Endothelial cell (in vitro differentiated cells): ENCODE results near the gene HS6ST3. TPM values are rescaled to one million over a fixed set of nuclear protein-coding genes. Genes with fewer than 3 reads are reported as not detected.

ENCODE experiments used
- DNase-seq: peaks from one replicate; pipeline ENCODE4 v3.0.0; 2021; ENCODE audit warnings: low spot score
- H3K27ac Mint-ChIP-seq: one replicate; pipeline ENCODE4 v1.8.0; 2021; ENCODE audit warnings: mixed read lengths, inconsistent platforms; ENCODE audit not compliant: unreplicated experiment
- H3K27me3 Mint-ChIP-seq: one replicate; pipeline ENCODE4 v1.8.0; 2021; ENCODE audit warnings: mild to moderate bottlenecking, moderate library complexity, mixed read lengths, inconsistent platforms; ENCODE audit not compliant: unreplicated experiment
- H3K36me3 Mint-ChIP-seq: one replicate; pipeline ENCODE4 v1.8.0; 2021; ENCODE audit warnings: mild to moderate bottlenecking, low read depth, mixed read lengths, inconsistent platforms; ENCODE audit not compliant: unreplicated experiment
- H3K4me1 Mint-ChIP-seq: one replicate; pipeline ENCODE4 v1.8.0; 2021; ENCODE audit warnings: mild to moderate bottlenecking, mixed read lengths, inconsistent platforms; ENCODE audit not compliant: unreplicated experiment
- H3K4me3 Mint-ChIP-seq: one replicate; pipeline ENCODE4 v1.8.0; 2021; ENCODE audit warnings: mild to moderate bottlenecking, mixed read lengths, inconsistent platforms; ENCODE audit not compliant: unreplicated experiment
- H3K9me3 Mint-ChIP-seq: one replicate; pipeline ENCODE4 v1.8.0; 2021; ENCODE audit warnings: mixed read lengths, inconsistent platforms; ENCODE audit not compliant: unreplicated experiment
- total RNA-seq: library from RNA; stranded (reverse); fragmentation: NEBNext Ultra II Directional; extraction: Animal tissue kit (Norgen Biotek cat#: 25700); gene quantifications from one replicate; pipeline ENCODE4 v1.2.1, GENCODE V29; 2021; ENCODE audit not compliant: unreplicated experiment
- TF ChIP-seq, protein P1 (sequence below): fragments of 200-600 bp; sonication (generic); IDR thresholded peaks from one replicate; pipeline ENCODE4 v1.5.0; 2021; ENCODE audit warnings: antibody characterized with exemption; ENCODE audit not compliant: unreplicated experiment

Gene HS6ST3
- total RNA-seq, 1 donor from 2014 or later: 1.9 TPM

DNA sequence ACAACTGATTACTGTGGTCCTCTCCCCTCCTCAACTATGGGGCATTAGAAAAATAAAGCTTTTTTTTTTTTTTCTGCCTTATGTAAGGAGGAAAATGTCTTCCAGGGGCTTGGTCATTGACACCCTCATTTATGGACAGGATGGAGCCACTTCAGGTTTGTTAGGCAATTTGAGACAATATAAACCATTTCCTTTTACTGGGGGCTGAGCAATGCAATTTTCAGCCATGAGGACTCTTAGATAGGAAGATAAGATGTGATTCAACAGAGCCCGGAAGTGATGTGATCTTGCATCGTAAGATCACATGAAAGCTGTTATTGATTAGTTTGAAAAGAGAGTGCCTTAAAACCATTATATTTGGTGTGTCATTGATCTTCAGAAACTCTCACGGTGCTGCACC lies 693.6 kb downstream of the HS6ST3 start:
- Mint-ChIP-seq H3K9me3 (no peaks in the 10 kb centered on the region), H3K27me3 (peaks cover 3% of the 10 kb centered on the region)

DNA sequence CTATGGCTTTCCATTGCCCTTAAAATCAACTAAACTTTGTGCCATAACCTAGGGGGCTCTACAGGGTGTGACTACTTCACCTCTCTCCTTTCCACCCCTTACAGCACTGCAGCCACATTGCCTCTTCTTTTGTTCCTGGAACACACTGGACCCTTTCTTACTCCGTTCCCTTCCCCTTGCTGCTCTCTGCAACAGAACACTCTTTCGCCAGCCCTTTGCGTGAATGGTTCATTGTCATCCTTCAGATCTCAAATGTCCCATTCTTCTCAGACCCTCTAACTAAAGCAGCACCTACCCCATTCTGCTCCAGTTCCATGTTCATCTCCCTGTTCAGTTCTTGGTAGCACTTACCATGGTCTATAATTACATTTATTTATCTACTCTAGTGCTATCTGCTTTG lies 696.1 kb downstream of the HS6ST3 start:
- H3K4me1 Mint-ChIP-seq: peaks cover 6% of the 10 kb centered on the region
- no peaks in the 10 kb centered on the region for H3K27me3 Mint-ChIP-seq
- H3K4me3 Mint-ChIP-seq: no peak overlapping the region
- H3K36me3 Mint-ChIP-seq: no peaks in the 10 kb centered on the region
- no peaks in the 10 kb centered on the region for H3K9me3 Mint-ChIP-seq
- TF ChIP-seq, protein P1, sequence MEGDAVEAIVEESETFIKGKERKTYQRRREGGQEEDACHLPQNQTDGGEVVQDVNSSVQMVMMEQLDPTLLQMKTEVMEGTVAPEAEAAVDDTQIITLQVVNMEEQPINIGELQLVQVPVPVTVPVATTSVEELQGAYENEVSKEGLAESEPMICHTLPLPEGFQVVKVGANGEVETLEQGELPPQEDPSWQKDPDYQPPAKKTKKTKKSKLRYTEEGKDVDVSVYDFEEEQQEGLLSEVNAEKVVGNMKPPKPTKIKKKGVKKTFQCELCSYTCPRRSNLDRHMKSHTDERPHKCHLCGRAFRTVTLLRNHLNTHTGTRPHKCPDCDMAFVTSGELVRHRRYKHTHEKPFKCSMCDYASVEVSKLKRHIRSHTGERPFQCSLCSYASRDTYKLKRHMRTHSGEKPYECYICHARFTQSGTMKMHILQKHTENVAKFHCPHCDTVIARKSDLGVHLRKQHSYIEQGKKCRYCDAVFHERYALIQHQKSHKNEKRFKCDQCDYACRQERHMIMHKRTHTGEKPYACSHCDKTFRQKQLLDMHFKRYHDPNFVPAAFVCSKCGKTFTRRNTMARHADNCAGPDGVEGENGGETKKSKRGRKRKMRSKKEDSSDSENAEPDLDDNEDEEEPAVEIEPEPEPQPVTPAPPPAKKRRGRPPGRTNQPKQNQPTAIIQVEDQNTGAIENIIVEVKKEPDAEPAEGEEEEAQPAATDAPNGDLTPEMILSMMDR: no peak
- no peak overlapping the region for H3K27ac Mint-ChIP-seq
- no peak for DNase-seq

More for the DNA sequence above, 693.6 kb downstream of the HS6ST3 start:
- no peak for DNase-seq
- no peak overlapping the region for H3K27ac Mint-ChIP-seq
- no peak overlapping the region for H3K4me3 Mint-ChIP-seq
- TF ChIP-seq, protein P1: no peak
- peaks cover 6% of the 10 kb centered on the region for H3K4me1 Mint-ChIP-seq
- no peaks in the 10 kb centered on the region for H3K36me3 Mint-ChIP-seq

DNA sequence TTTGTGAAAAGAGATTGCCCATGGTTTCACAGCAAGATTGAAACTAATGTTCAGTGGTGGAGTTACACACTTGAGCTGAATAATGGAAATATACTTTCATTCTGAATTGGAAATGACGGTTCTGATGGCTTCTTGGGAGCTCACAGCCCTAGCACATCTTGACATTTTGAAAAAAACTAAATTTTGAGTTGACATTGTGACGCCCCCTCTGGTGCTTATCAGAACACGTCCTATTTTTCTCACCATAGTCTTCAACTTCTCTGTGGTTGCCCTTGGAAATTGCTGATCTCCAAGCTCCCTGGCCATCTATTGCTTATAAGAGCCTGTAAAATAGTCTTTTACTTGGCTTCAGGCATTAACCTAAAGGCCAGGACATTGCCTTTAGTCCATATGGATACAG lies 702.3 kb downstream of the HS6ST3 start:
- no peak for DNase-seq
- peaks cover 4% of the 10 kb centered on the region for H3K4me1 Mint-ChIP-seq
- no peaks in the 10 kb centered on the region for H3K27me3 Mint-ChIP-seq
- H3K4me3 Mint-ChIP-seq: no peak overlapping the region
- H3K27ac Mint-ChIP-seq: no peak overlapping the region
- no peaks in the 10 kb centered on the region for H3K9me3 Mint-ChIP-seq
- no peaks in the 10 kb centered on the region for H3K36me3 Mint-ChIP-seq
- TF ChIP-seq, protein P1: no peak

DNA sequence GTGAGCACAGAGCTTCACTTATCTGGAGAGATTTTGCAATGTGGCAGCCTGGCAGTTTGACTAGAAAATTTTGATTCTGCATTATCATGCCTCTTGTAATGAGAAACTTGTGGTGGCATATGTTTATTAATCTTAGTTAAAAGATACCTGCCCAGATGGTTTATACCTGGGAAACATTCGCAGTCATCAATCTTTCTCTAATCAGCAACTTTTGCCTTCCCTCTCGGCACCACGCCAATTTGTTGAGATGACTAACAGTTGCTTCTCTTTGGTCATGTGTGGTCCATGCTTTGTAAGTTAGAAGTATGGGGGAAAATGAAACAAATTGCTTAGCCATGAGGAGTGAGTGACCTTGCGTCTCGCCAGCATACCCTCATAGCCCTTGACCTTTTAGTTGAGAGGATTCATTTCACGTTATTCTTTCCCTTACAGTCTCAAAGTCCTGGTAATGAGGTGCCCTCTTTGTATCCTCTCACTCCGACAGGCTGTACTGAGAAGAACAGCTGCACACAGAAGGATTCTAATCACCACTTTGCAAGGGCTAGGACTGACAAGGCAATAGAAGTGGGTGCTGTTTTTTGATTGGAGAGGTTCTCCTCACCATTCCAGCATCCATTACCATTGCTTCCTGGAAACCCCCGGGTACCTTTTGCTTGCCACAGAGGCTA lies 703.0 kb downstream of the HS6ST3 start:
- Mint-ChIP-seq H3K36me3 (no peaks in the 10 kb centered on the region), H3K27ac (no peak overlapping the region), H3K4me3 (no peak overlapping the region), H3K4me1 (peaks cover 4% of the 10 kb centered on the region), H3K9me3 (no peaks in the 10 kb centered on the region), H3K27me3 (no peaks in the 10 kb centered on the region)
- TF ChIP-seq, protein P1: no peak
- DNase-seq: no peak

DNA sequence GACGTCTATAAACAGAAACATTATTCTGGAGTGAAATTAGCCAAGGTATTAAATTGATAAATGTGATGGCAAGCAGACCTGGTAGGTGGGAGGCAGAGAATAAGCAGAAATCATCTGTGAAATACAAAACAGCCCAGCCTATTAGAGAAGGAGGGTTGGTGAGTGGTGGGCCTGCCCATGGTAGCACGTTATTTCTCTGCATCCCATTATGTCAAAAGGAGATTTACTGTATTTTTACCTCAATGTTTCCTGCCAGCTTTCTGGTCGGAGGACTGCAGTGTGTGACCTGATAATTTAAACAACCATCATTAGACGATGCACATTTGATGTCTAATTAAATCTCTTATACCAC lies 703.5 kb downstream of the HS6ST3 start:
- H3K9me3 Mint-ChIP-seq: no peaks in the 10 kb centered on the region

More for the DNA sequence above, 703.5 kb downstream of the HS6ST3 start:
- Mint-ChIP-seq H3K27ac (no peak overlapping the region), H3K27me3 (no peaks in the 10 kb centered on the region), H3K36me3 (no peaks in the 10 kb centered on the region), H3K4me1 (peaks cover 4% of the 10 kb centered on the region), H3K4me3 (no peak overlapping the region)
- TF ChIP-seq, protein P1: no peak
- DNase-seq: no peak
